ENCODE results near the gene GSTCD.

DNA sequence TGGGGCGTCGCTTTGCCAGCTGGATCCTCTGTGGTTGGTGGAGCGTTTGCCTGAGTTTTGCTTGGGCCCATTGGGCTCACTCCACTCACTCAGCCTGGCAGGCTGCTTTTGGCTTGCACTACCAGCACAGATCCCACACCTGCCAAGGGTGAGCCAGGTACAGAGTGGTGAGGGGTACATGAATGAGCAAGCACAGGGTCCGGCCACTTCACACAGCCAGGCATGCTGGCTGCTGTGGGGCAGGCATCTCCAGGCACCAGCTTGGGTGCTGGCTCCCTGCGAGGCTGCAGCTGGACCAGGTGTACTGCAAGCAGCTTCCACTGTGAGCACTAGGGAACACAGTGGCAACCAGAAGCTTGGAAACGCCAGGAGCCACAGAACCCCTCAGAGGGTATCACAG, 126.6 kb downstream of the GSTCD start:
- TF ChIP-seq EZH2 (IDR thresholded peaks at IDR 0.05; ENCODE audit: insufficient read depth, poor library complexity, severe bottlenecking) (no peak), EZH2phosphoT487 (IDR thresholded peaks at IDR 0.05; ENCODE audit: insufficient read depth, low read depth) (no peak)
